Activated CD4-positive, alpha-beta T cell treated with anti-CD3 and anti-CD28 coated beads, Interleukin-2, Interleukin-4, amounts not matched to agents 100 ng/mL and 50 ng/mL, durations not matched to agents 16 hours and 8 hours (primary cell): ENCODE data around the gene TRAPPC1.

Experiments used
- DNase-seq: peaks from one replicate; pipeline ENCODE4 v3.0.0-alpha.2; 2020; ENCODE audit warnings: low spot score

The TRAPPC1 gene

DNA sequence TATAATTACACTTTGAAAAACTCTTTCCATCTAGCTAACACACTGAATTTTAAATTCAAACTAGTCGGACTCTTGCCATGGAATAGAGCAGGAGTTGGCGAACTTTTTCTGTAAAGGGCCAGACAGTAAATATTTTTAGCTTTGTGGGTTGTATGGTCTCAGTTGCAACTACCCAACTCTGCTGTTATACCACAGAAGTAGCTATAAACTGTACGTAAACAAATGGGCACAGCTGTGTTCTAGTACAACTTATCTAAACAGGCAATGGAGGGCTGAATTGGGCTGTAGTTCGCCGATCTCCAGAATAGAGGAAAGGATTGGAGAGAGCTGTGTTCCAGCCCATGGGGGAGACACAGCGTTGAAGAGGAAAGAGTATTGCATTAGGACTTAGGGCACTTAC lies 9.0 kb upstream of the TRAPPC1 start:
- no peak for DNase-seq

DNA sequence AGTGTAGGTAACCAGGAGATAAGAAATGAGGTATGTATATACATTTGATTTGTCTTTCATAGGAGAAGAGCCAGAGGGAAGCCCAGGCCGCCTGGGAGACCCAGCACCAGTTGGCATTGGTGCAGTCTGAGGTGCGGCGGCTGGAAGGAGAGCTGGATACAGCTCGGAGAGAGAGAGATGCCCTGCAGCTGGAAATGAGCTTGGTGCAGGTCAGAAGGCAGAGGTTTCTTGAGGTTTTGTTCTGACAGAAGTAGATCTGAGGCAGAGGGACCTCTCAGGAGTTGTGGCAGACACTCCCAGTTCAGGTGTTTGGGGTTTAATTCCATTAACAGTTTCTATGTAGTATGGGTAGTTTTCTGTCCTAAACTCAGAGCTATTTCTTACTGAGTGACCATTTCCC lies 8.3 kb upstream of the TRAPPC1 start:
- no peak for DNase-seq

DNA sequence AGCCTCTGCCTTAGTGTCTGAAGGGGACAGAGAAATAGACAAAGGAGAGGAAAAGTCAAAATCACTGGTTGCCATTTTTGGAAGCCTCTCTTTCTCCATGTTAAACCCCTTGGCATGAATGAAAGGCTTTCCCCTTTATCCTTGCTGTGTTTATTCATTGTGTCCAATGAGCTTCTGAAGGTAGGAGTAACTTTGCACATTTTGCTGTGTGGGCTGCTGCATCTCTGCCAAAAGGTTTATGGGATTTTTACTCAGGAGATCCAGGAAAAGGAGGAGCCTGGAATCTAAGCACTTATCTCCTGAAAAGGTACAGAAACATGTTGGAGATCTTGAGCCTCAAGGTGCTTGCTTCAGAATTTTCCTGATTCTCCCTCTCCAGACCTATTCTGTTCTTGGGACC lies 4.1 kb upstream of the TRAPPC1 start:
- no peak for DNase-seq

DNA sequence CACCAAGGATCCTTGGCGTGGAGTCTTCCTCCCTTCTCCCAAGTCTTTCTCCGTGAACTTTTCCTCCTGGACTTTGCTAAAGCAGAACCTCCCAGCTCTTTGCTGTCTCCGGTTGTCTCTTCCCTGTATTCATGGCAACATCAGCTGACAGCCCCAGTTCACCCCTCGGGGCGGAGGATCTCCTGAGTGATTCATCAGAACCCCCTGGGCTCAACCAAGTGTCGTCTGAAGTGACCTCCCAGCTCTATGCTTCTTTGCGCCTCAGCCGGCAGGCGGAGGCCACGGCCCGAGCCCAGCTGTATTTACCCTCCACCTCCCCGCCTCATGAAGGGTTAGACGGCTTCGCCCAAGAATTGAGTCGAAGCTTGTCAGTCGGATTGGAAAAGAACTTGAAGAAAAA lies 1.2 kb upstream of the TRAPPC1 start:
- peak; percentile 34 for DNase-seq

DNA sequence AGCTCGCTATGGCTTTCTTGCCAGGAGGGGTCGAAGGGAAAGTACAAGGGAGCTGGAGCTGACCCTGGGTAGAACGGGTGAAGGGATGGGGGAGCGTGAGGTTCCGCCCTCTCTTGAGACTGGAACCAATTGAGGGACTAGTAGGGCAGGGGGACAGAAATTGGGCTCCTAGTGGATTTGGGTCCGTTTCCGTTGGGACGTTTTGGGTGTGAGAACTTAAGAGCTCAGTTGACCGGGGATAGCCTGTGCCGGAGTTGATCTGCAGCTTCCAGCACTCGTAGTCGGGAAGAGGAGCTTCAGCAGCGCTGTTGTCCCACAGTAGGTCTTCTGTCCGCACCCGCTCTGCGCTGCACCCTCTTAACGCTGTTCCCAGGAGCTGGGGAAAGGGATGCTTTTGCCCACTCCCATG lies 741 bp upstream of the TRAPPC1 start:
- DNase-seq, result peak; percentile 17

DNA sequence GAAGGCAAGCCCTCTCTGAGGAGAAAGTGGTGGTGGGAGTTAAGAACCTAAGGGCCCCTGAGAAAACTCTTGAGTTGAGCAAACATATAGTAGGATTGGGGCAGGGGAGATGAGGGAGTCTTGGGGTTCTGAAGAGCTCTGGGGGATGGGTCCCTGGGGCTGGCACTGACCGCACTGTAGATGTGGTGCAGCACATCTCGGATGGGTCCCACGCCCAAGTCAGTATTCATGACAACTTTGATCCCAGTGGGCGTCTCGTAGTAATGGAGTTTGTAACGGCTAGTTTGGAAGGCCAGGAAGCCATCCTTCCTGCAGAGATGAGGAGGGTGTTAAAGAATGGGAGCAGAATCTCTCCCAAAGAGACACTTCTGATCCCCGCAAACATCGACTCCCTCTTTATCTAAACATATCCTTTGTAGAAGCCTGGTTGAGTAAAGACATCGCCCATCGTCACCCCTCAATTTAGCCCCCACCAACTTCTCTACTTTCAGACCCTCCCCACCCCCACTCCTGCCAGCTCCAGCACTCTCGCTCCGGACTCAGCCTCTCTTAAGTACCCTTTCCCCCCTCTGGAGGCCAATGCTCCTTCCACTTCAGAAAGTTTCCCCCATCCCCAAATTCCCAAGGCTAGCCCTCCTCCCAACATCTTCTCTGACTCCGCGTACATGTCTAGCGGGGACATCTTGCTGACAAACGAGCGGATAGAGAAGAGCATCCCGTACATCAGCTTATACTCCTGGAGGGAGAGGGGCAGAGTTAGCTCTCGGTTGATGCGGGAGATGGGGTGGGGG lies 710 bp downstream of the TRAPPC1 start:
- no peak for DNase-seq

DNA sequence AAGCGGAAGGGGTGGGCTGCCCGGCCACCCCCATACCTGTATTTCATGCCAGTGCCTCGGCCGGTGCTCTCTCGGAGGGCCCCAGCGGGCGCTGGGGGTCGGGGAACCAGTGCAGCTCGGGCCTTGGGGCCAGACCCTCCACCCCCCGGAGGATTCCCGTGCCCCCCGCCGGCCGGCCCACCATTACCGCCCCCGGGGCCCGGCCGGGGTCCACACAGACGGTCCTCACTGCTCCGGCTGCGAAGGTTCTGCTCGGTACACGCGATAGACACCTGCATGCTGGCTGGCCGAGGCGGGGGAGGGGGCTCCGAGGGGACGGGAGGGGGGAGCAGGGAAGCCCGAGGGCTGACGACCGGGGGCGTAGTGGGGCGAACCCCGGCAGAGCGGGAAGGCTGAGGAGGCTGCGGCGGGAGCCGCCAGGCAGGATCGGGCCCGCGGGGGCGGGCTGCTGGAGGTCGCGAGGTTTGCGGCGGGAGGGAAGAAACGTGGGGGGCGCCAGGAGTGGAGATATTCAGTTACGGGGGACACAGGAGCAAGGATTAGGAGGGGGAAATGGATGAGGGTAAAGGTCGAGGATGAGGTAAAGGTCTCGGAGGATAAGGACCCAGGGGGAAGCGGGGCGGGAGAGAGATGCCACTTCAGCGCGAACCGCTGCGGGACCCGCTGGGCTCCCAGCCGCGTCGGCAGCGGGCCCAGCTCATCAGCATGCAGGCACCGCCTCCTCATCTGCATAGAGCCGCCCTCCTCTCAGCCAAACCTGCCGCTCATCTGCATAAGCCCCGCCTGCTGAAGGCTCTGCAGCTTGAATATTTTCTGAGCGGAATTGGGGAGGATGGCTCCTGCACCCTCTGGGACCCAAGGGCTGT lies 2.4 kb downstream of the TRAPPC1 start, which contains the start of gene KCNAB3:
Gene KCNAB3 (minus strand): TSS at position 699 of the 866 bp plus-strand sequence. CDS start 421 bp downstream, at position 278.
- peak; percentile 54 for DNase-seq

DNA sequence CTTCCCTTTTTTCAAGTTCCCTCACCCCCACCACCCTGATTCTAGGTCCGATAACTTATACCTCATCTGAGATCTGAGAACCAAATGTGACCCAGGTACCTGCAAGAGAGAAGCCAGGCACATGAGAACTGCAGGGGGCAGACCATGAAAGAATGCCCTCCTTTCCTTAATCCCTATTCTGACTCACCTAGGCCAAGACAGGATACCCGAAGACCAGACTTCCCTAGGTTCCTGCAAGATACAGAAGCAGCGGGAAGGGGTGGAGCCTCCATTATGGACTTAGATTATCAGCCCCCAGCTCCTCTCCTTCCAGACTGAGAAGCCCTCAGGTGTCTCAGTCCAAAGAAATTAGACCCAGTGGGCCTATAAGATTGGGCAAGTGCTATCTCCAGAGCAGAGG lies 4.2 kb downstream of the TRAPPC1 start:
- no peak for DNase-seq

DNA sequence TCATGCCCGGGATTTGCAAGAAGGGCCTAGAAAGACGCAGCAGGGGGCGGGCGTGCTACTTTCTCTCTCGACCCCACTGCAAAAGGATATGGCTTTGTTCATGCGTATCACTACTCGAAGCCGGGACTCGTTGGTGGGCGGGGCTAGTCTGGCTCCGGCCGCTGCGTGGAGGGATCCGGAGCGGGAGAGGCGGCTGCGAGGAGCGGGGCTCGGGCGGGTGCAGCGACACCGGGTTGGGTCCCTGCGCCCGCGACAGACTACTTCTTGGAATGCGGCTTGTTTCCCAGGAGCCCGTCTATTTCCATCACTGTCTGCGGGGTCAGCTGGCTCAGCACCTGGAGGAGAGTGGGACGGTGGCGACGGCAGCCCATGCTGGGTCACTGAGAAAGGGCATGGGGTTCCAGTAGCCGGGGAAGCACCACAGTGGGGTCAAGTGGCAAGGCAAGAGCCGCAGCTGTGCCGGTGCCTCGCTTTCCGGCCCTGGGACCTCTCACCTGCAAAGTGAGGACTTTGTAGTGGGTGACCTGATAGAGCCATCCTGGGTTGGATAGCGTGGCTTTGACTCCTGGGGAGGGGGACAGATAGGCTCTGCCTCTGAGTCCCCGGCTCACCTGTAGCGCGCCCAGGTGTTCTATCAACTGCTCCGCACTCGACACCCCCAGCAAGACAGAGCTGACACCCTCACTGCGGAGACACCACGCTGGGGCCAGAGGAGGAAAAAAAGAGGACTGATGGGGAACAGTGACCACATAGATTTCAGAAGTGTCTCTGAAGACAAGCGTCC lies 8.7 kb downstream of the TRAPPC1 start:
- peak; percentile 66 for DNase-seq

DNA sequence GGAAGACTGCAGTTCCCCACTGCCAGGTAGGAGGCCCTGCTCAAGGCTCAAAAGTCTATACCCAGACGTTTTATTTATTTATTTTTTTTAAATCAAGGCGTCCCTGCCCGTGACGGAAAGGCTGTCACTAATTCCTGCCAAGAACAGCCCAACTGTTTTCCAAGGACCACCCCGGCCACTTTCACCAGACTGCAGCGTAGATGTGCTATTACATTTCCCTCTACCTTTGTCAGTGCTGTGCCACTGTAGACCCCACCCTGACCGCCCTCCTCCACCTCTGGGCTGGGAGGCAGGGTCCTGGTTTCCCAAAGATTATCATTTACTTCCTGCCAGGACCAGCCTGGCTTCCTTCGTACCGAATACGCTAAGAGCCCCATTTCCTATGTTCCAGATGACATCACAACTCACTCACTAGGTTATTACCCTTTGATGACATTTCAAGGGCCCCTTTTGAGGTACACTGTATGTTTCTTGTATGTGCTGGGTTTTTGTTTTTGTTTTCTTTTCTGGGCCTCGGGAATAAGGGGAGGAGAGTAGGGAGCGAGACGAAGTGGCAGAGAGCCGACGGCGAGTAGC lies 9.4 kb downstream of the TRAPPC1 start:
- no peak for DNase-seq

DNA sequence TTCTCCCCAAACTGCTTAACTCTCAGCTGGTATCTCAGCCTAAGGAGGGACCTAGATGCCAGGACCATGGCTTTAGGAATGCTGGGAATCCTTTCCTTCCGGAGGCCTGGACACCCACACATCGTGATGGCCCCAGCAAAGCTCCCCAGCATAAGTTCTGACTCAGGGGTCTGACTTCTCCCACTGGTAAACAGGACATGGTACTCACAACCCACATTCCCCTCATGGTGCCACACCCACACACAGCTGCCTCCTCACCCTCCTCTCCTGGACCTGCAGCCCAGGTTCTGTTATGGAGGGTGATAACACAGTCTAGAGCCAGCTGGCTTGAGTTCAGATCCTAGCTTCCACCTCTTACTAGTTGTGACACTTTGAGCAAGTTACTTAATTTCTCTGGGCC lies 14.9 kb downstream of the TRAPPC1 start:
- DNase-seq, result no peak

DNA sequence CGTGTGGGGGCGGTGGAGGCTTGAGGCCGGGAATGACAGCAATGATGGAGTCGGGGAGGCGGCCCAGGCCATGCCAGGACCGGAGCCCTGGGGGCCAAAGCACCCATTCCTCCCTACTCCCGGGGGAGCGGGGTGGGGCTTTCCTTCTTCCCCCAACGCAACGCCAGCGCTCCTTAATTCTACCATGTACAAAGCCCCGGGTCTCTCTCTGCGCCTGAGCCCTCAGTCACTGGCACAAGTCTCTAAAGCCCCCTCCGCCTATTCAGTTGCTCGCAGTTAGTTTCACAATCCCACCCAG lies 15.4 kb downstream of the TRAPPC1 start:
- DNase-seq, result no peak

DNA sequence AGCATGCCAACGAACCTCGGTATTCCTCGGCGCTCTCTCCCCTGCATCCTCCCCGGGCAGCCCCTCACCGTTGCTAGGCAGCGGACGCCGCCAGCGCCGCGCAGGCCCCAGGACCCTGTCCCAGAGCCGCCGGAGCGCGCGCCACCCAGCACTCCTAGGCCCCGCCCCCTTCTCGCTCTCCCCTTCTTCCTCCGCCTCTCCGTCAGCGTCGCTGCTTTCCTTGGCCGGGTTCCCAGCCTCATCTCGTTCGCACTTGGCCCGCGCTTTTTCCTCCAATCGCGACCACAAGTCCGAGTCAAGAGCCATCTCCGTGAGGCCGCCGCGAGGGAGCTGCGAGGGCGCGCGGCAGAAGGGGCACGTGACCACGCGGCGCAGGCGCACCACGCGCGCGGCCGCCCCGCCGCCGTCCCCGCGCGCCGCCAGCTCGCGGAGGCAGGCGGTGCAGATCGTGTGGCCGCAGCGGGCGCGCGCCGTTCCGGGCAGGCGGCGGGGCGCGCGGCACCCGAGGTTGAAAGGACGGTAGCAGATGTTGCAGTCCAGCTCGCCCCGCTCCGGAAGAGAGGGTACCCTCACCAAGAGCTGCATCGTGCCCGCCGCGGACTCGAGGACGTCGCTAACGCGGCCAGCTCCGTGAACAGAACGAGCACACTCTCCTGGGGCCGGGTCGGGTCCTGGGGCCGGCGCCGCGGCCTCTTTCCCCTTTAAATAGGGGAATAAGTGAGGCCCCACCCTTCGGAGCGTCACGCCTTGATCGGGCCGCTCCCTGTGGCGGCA lies 15.9 kb downstream of the TRAPPC1 start, which contains the start of gene RNF227:
Gene RNF227 (minus strand): TSS at position 679 of the 774 bp plus-strand sequence. CDS start 94 bp downstream, at position 585.
- DNase-seq, result peak; percentile 85

DNA sequence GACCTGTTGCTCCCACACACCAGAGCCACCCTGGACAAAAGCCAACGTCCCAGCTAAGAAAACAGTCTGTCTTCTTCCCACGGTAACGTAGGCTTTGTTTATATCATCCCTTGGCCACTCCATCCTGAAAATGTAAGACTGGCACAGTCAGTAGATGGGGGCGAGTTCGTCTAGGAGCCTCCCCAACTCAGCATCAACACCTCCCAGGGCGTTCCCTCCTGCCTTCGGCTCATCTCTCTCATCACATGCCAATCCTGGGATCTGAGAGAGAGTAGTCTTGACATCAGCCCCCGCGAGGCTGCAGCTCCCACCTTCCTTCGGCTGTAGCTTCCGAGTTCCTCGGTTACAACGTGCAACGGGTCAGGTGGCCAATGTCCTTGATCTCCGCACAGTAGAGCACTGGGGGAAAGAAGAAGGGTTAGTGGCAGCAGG lies 16.6 kb downstream of the TRAPPC1 start:
- DNase-seq, result no peak

DNA sequence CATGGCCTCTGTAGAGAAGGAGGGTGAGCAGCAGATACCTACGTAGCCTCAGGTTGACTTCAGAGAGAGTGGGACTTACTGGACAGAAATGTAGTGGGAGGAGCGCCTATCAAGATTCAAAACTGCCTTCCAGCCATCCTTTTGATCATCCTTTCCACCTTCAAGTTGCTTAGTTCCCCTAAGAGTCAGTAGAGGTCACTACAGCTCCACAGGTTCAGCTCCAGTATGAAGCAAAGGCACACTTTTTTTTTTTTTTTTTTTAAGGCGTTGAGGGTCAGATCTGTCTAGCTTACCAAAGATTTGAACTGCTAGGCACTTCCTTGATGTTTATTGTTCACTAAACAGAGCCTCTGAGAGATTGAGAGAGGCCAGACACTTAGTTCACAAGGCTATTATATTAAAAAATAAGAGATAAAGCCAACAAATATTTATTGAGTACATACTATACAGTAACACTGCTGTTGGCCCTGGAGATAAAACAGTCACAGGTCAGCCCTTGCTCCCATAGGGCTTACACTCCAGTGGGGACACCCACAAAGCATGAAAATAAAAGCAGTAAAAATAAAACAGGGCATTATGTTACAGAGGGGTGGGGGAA lies 18.7 kb downstream of the TRAPPC1 start:
- peak; percentile 76 for DNase-seq

DNA sequence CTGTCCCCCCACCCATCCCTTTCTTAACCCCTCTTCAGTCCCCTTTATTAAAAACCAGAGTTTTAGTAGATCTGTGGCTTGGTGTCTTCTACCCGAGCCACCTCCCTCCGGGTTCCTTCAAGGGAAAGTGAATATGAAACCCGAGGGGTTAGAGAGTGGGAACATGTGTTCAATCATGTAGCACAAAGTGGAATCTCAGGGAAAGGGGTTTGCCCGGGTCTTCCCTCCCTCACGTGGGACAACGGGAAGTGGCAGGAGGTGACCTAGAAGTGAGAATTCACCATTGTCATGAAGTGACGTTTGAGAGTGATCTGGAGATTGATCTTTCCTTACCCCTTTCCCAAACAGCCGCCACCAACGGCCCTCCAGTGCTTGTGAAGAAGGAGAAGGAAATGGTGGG lies 20.6 kb downstream of the TRAPPC1 start:
- DNase-seq, result no peak

DNA sequence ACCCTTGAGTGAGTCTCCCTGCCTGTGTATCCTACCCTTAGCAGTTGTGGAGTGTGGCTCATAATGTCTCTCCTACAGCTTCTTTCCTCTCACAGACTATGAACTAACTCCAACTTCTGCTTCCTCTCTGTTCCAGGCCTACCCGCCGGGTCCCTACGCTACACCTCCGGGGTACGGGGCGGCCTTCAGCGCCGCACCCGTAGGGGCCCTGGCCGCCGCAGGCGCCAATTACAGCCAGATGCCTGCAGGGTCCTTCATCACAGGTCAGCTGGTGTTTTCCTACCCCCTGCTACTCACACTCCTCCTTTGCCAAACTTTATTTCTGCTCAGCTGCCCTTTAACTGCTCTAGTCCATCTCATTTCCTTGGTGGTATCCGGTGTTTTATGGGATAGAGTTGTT lies 21.0 kb downstream of the TRAPPC1 start:
- DNase-seq, result no peak

DNA sequence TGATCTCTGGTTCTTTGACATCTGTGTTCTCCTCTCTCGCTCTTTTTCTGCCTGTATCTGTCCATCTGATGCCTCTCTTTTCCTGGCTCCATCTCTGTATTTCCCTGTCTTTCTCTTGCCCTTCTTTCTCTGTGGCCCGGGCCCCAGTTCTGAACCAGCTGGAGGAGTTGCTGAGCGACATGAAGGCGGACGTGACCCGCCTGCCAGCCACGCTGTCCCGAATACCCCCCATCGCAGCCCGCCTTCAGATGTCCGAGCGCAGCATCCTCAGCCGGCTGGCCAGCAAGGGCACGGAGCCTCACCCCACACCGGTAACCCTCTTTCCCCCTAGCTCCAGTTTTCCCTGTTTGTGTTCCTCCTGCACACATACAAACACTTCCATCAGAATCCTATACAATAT lies 21.5 kb downstream of the TRAPPC1 start:
- no peak for DNase-seq

DNA sequence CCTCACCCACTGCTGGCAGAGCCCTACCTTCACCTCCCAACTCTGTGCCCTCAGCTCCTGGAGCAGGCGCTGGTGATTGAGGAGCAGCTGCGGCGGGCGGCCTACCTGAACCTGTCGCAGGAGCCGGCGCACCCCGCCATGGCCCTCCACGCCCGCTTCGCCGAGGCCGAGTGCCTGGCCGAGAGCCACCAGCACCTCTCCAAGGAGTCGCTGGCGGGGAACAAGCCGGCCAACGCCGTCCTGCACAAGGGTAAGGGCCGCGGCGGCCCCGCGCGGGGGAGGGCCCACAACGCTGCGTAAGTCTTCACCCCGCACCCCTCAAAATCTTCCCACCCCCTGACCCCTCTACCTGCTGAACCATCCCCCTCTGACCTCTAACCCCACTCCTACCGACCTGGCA lies 22.7 kb downstream of the TRAPPC1 start:
- no peak for DNase-seq

DNA sequence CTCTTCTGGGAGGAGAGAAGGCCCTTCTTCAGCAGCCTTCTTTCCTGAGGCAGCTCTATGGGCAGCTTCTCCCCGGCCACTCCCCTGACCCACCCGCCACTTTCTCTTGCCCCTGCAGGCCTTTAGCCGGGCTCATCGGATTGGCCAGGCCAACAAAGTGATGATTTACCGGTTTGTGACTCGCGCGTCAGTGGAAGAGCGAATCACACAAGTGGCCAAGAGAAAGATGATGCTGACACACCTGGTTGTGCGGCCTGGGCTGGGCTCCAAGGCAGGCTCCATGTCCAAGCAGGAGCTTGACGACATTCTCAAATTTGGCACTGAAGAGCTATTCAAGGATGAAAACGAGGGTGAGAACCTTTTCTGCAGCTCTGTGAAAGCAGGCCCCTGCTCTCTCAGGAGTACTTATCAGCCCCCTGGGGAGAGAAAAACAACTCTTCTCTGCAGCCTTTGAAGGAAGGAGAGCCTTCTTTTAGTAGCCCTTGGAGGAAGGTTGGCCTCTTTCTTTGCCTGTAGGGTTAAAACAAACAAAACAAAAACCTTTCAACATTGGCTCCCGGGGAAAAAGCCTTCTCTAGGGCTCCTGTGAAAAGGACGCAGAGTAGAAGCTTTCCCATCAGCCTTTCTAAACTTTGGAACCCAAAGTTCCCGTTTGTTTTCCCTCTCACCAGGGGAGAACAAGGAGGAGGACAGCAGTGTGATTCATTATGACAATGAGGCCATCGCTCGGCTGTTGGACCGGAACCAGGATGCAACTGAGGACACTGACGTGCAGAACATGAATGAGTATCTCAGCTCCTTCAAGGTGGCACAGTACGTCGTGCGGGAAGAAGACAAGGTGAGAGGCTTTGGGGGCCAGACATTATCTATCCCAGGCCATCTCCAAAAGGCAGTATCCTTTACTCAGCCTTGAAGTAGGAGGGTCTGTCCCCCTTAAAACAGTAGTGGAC lies 28.3 kb downstream of the TRAPPC1 start:
- DNase-seq, result no peak
